Measurements from ENCODE around the gene CACNA1D.

Gene CACNA1D

DNA sequence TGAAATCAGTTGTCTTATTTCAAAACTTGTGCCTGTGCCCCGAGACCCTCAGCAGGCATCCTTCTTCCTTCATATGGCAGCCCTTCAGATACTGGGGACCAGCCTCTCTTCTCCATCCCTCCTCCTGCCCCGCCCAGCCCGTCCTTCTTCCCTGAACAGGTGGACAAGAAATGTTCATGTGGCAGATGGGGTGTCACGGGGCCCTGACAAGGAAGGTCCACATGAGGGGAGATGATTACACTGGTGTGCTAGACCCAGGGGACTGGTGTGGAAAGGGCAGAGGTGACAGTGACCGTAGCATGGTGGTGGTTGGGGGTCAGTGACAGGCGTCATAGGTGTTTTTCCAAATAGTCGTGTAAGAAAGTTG lies 200.9 kb downstream of the CACNA1D start:
- no peak for DNase-seq

DNA sequence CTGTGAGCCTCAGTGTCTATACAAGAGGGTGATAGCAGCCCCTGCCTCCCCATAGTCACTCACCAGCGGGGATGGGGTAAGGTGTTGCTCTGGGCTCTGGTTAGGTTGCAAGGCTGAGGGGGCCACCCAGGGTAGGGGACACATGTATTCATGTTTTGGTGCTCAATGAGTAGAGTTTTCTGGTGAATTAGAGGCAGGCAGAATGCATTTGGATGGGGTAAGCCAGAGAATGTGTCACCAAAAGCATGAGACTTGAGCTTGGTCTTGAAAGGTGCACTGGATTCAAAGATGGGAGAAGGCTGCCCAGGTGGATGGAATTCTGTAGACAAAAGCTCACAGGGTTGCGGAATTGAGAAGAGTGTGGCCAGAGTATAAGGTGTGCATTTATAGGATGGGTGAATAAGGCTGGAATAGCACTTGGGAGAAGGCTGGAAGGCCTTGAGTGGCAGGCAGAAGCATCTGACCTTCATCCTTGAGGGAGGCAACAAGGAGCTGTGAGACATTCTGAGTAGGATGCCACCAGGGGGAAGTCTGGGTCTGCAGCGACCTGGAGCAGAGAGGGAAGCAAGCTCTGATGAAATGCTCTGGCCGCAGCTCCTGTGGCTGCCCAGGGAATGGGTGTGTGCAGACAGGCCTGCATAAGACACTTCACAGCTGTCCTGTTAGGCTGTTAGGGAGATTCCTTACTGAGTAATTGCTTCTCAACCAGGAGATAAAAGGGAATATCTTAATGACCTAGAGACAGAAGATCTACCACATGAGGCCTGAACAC lies 202.2 kb downstream of the CACNA1D start:
- DNase-seq = no peak

DNA sequence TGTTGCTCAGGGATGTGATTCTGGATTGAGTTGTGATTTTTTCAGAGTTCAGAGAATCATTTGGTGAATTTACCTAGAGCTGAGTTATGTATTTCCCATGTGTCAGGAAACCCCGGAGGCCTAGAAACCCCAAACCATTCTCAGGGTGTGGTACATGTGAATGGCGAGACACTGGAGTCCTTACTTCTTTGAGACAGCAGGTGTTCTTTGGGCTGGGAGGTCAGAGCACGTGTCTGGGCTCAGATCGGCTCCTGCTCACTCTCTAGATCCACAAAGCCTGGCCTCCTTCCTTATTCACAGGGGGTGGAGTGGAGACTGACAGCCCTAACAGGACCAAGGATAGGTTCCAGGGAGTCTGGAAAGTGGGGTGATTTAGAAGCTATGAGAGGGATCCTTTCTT lies 206.0 kb downstream of the CACNA1D start:
- no peak for DNase-seq

DNA sequence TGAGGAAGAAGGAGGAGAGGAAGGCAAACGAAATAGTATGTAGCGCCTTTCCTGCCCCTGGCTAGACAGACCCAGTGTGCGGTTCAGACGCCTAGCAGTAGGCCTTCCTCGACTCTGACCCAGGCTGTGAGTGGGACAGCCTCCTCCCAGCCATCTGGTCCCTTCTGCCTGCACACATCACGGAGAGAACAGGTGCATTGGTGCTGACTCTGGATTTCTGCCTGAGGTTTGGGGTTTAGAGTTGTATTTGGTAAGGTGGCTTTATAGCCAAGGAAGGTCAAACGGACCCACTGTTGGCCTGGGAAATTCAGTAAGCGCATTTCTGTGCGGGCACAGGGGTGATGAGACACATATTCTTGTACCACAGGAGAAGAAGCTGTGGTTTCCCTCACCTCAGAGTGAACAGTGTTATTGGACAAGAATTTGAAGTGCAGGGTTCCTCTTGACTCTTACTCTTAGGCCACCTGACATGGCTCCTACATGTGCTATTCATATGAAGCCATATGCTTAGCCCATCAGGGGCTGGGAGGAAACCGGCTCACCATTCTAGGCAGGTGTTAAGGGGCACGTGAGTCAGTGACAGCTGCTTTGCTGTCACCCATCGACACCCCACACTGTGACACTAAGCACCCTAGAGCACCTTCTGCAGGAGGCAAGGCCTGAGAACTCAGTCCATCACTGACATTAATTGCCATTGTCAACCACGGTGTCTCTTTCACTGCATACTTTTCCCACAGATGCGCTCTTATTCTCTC lies 208.5 kb downstream of the CACNA1D start:
- no peak for DNase-seq

DNA sequence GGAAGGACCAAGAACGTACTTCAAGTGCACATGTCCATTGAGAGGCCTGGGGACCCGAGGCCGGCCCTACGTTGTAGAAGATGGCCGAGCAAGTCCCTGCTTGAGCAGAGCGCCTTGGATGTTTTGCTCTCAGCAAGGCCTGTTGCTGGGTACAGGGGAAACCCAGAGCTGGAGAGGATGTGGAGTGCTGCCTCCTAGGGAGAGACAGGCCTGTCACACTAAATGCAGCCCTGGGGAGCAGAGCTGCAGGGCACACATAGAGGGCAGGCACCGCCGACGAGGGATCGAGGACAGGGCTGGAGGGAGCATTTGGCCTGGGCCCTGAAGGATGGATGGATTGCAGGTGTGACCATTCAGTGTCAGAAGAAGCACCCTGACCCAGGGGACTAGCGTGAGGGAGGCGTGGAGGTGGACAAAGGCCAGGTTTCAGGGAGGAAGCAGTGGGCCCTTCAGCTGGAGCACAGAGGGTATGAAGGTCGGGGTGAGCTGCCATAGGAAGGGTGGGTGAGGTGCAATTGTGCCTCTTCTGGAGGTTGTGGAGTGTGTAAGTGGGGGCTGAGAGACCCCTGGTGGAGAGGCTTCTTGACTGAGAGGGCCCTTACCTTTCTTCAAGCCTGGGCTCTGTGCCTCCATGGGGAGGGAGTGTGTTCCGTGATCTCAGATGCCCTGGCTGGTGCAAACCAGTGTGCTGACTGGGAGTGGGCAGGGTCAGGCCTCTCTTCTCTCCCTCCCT lies 209.4 kb downstream of the CACNA1D start:
- no peak for DNase-seq

DNA sequence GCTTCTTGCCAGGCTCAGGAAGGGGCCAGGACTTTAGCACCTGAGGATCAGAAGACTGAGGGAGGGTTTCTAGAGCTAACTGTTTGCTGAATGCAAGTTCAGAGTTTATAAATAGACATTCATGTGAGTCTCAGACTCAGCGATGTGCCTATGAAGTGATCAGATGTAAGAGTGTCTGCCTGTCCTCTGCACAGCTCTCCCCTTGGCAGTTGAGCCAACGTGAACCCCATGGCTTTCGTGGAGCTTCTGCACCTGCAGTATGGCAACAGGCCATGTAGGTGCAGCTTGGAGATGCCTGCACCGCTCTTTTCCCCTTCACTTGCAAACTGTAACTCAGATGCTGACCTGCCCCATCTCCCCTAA lies 209.9 kb downstream of the CACNA1D start:
- no peak for DNase-seq

DNA sequence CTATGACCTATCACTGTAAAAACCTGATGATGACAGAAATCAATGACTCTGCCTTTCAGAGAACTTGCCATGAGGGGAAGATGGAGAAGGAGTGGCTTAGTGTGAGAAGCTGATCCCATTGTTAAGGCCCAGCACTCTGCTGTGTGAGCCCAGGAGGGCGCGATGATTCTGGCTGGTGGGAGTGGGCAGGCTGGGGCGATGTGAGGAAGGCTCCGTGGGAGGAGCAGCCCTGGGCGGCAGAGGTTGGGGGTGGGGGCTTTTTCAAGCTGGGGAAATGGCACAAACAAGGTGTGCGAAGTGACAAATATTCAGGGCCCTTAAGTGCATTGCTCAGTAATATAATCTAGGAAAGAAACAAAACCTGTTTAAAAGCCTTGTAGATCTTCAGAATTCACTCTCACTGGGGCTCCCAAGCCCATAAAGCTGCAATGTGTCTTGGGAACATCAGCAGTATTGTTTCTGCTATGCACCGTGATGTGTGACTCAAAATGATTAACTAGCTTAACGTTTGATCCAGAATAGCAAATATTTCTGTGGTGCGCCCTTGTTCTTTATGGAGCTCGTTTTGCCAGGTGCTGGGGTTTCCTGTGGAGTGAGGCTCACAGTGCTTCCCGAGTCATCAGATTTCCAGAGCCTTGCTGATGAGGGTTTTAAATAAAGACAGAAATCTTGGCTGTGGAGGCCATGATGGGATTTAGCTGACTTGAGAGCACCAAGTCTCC lies 210.8 kb downstream of the CACNA1D start:
- DNase-seq = no peak

DNA sequence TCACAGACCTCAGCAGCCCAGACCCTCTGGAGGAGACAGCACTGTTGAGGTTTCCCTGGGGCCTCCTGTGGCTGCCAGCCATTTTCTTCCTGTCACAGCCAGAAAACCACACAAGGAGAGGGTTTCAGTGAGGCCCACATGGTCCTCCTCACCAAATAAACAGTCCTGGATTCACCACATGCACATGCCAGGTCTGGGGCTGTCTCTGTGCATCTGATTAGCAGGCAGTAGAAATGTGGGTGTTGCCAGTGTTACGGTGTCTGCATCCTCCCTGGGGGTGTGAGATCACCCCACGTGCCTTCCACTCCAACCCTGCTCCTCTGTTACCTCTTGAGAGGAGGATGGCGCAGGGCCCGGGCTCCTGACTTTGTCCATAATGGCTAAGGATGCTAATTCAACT lies 211.4 kb downstream of the CACNA1D start:
- DNase-seq = no peak

DNA sequence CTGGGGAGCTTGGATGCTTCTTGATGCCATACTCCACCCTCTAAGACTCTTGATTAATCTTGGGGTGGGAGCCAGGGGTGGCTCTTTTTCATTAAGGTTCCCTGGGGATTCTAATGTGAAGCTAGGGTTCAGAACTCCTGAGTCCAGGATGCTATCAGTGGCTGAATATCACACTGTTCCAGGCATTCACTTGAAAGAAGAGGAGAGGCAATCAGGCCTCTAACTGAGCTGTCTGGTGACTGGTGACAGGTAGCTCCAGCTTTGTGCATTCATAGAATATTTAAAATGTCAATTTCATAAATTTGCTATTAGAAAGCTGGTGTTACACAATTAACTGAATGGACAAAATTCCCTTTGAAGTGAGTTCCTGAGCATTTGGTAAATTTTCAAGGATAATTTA lies 212.8 kb downstream of the CACNA1D start:
- no peak for DNase-seq

DNA sequence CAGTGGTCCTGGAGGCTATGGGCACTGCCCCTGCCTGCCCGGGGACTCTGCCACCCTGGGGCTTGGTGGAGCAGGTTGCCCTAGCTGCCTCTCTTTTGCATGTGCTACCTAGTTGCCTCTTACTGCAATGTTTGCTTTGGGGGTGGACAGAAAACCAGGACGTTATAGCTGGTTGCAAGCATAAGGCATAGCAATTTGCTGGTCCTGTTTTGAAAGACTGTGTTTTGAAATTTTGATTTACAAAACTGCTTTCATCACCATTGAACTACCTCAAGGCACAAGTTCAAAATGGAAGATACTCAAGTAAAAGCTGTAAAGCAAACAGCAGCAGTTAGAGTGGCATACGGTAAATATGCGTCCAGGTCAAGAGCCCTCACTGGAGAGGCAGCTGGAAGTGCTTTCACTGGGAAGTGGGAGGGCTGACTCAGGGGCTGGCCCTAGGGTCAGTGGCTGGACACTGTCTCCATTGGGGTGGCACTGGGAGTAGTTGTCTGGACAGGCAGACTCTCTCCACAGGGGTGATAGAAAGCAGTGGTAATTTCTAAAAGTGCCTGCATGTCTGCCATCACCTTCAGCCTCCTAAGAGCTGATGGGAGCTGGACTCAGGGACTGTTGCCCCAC lies 213.7 kb downstream of the CACNA1D start:
- DNase-seq = no peak

DNA sequence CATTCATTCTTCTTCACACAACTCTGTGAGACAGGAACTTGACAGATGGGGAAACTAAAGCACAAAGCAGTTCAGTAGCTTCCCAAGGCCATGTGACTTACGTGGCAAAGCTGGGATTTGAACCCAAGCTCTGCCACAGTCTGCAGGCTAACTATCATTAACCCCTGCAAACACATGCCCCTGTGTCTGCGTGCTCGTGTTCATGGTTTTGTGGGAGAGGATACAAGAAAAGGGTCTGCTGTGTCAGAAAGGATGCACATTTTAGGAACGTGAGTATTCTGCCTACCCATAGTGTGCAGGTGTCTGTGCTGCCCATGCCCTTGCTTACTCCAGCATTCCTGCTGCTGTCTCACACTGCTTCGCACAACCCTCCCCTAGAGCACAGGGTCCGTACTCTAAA lies 214.8 kb downstream of the CACNA1D start:
- DNase-seq = no peak

DNA sequence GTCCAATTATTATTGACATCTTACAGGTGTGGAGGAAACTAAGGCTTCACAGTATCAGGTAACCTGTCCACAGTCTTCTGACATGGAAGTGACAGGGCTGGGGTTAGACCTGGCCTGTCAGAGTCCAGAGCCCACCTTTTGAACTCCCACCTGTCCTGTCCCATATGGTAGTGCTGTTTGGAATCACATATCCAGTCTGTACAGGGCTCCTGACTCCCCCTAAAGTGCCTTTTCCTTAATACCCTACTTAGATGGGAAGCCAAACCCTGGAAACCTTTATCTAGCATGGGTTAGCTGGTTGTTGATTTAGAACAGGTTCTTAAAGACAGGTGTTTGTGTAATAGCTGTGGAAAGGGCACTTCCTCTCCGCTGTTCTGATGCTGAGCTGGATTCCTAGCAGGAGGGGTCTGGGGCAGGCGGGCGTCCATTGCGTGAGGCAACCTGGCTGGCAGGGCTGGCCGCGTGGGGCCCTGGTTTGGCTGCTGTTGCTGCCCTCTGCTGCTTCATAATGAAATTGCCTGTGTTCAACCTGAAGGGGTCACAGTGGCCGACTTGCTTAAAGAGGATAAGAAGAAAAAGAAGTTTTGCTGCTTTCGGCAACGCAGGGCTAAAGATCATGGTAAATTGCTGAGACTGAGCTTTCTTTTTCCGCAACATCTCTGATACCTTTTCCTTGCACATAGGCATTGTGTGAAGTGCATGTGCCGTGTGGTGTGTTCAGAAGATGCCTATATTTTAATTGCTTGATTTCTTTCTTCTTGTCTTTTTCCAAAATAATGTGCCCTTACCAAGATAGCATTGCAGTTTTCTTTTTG lies 215.7 kb downstream of the CACNA1D start:
- no peak for DNase-seq

DNA sequence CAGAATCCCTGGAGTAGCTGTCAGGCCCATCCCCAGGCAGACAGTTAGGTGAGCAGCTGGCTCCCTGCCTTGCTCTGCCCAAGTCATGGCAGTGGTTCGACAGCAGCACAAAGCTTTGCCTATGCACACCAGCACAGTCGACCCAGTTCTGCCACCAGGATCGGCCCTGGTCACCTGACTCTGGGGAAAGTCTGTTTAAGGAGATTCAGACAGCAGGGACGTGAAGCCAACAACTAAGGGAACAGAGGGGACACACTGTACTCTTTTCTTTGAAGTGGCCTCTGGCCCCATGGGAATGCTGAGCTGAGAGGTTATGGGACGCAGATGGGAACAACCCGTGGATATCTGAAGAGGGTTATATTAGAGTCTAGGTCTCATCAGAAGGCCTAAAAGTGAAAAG lies 217.0 kb downstream of the CACNA1D start:
- no peak for DNase-seq

DNA sequence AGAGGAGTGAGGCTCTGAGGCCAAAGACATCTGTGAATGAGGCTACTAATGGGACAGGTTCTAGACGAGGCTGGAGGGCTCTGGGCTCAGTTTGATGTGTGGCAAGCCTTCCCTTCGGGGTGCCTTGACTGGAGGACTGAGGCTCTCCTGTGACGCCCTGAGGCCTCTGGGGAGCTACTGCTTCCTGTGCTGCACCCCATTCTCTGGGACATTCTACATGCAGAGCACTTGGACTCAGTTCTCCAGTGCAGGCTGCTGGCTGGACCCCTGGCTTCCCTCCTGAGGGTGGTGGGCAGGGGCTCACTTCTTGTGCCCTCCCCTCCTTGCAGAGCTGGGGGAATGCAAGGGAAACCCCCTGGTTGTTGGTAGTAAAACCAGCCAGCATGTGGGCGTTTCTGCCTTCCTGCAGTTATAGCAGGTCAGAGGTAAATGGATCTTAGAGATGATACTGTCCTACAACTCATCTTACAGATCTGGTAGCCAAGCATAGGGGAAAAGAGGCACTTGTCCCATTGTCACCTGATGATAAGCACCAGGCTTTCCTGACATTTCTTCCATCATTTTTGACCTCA lies 218.5 kb downstream of the CACNA1D start:
- DNase-seq = no peak

DNA sequence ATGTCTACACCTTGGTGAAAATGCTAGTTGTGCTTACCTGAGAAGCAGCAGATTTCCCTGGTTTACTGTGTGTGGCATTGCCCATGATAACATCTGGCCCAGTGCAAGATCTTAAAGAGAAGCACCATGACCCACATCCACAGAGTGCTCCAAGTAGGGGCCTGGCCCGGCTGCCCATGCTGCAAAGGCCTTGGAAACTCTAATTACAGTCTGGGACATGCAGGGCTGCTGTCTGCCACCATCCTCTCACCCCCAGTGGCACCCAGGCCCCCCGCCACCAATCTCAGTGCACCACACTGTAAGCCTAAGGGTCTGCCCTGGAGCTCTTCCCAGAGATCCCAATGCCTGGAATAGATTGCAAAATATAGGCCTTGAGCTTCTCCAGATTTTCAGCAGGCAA lies 219.2 kb downstream of the CACNA1D start:
- no peak for DNase-seq

DNA sequence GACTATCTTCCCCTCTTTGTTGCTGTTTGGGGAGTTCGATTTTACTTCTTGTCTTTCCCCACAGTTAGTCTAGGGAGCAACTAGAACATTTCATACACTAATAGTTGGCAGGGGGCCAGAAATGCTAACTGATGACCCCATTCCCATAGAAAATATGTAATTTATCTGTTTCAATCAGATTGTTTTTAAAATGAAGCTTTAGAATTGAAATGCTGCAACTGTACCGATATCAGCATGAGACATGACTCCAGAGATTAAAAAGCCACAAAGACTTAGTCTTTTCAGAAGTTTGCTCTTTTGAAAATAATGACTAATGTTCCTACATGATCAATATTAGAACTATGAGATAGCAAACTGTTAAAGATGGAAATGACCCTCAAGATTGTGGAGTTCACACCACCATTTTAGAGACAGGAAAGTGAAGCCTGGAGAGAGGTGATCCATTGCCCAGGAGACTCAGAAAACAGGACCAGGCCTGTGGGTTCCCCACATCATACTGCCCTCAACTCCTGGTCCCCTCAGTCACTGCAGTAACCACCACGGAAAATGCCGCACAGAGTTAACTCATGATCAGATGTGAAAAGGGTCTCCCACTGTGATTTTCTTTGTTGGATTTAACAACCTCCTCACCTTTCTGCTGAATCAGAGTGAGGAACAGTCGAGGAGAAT lies 221.5 kb downstream of the CACNA1D start:
- DNase-seq = no peak

DNA sequence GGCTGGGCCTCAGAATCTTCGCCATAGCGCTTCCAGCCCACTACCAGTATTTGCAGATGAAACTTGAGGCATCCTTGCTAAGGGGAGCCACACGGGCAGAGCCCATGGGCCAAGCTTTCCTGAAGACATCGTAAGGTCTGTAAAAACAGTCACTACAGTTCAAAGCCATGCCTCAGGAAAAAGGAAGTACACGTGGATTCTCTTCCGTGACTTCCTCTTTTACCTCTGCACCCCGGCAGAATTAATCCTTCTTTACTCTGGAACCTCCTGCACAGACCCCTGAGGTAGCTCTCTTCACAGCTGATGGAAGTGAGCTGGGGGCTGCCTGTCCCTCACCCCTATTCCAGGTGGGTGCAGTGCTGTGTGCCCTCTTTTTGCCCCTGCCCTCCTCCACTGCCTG lies 222.6 kb downstream of the CACNA1D start:
- no peak for DNase-seq

DNA sequence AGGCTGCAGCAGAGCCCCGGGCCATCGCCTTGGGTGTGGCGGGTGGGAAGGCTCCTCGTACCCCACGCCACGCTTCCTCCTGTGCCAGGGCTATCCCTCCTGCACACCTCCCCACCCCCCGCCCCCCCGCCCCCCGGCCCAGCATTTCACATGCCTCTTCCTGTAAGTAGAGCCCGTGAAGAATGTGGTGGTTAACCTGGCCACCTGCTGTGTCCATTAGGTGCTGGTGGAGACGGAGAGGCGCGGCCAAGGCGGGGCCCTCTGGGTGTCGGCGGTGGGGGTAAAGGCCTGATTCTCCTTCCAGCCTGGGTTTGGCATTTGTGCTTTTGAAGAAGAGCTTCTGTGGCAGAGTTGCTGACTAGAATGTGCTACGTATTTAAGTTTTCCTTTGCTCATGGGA lies 224.1 kb downstream of the CACNA1D start:
- no peak for DNase-seq

DNA sequence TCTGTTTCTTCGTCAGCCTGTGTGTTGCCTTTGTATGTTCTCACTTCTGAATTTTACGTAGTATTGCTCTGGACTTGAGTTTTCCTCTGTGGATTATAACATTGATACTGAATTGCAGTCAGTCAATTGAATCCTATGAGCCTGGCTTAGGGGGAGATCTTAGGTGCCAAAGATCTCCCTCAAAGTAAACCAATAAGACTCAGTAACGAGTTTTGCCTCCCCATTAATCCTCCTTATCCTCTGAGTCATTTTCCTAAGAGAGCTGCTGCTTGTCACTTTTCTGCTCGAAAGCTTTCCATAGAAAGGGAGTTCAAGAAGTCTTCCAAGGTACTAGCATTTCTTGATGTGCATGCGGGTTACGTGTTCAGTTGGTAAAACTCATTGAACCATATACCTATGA lies 225.4 kb downstream of the CACNA1D start:
- DNase-seq = no peak

DNA sequence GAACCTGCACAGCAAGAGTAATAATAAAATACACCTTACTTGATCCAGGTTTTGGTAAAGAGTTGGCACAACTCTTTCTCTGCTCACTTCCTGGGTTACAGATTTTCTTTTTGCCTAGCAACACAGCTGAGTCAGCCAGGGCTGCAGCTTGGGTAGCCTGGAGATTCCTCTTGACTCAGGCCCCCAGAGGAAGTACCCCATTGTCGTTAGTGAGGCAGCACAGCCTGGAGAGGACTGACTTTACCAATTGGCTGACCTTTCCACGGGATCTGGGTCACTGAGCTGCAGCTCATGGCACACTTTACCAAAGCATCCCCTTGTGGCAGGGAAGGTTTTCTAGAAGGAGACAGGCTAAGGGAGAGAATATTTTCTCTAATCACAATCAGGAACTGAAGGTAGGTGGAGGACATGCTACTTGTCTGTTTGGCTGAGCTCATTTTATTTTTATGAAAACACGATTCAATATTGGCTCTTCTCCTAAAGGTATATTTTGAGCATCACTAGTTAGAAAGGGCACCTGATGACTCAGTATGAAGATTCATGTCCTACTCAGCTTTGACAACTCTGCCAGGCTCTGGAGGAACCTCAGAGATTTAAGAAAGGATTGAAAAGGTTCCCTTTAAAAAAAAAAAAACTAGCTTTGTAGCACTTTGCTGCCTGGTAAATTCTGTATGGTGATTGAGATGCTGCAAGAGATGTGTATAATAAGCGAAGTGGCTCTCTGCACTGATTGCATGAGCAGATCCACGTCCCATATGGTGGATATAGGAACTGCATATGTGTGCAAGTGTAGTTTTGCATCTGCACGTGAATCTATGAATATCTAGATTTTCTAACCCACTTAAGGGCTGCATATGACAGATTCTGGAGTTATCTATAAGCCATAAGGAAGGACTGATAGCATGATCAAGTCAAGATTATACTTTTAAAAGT lies 227.0 kb downstream of the CACNA1D start:
- DNase-seq = no peak

Measured in SIG-M5 (cell line).